ENCODE data around the gene PRMT9. TPM values are rescaled to one million over a fixed set of nuclear protein-coding genes. Genes with fewer than 3 reads are reported as not detected.

The PRMT9 gene
- total and polyA plus RNA-seq, 9 donors: 6.8 to 29.2 (median 16.7) TPM

DNA sequence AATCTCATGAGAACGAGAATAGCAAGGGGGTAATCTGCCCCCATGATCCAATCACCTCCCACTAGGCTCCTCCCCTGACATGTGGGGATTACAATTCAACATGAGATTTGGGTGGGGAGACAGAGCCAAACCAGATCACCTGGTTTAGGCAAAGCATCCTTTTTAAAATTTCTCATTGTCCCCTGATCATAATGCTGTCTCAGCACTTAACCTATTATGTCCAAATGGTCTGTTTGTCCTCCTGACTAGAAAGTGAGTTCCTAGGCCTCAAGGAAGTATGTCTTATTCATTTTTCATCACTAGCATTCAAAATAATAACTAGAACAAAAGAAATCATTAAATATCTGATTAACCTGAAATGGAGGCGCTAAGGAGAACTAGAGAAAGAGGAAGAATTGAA lies 7.9 kb upstream of the PRMT9 start:
- no peaks in the 10 kb centered on the region for H3K4me1 ChIP-seq (ENCODE audit: insufficient read depth)
- no peaks in the 10 kb centered on the region for H3K36me3 ChIP-seq
- no peaks in the 10 kb centered on the region for H3K27me3 ChIP-seq
- DNase-seq: no peak
- TF ChIP-seq, protein P1, sequence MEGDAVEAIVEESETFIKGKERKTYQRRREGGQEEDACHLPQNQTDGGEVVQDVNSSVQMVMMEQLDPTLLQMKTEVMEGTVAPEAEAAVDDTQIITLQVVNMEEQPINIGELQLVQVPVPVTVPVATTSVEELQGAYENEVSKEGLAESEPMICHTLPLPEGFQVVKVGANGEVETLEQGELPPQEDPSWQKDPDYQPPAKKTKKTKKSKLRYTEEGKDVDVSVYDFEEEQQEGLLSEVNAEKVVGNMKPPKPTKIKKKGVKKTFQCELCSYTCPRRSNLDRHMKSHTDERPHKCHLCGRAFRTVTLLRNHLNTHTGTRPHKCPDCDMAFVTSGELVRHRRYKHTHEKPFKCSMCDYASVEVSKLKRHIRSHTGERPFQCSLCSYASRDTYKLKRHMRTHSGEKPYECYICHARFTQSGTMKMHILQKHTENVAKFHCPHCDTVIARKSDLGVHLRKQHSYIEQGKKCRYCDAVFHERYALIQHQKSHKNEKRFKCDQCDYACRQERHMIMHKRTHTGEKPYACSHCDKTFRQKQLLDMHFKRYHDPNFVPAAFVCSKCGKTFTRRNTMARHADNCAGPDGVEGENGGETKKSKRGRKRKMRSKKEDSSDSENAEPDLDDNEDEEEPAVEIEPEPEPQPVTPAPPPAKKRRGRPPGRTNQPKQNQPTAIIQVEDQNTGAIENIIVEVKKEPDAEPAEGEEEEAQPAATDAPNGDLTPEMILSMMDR (IDR thresholded peaks at IDR 0.05): no peak
- TF ChIP-seq EP300 (IDR thresholded peaks at IDR 0.05): no peak
- TF ChIP-seq POLR2A (IDR thresholded peaks at IDR 0.05): no peak
- H3K9me3 ChIP-seq: no peaks in the 10 kb centered on the region
- no peak overlapping the region for H3K27ac ChIP-seq
- intact Hi-C loops (cut with DNase I): no loop called here
- WGBS, 3 donors: 73 to 85% (median 77%) methylated on average over 2 of the region's 2 CpGs
- H3K4me3 ChIP-seq: no peak overlapping the region

DNA sequence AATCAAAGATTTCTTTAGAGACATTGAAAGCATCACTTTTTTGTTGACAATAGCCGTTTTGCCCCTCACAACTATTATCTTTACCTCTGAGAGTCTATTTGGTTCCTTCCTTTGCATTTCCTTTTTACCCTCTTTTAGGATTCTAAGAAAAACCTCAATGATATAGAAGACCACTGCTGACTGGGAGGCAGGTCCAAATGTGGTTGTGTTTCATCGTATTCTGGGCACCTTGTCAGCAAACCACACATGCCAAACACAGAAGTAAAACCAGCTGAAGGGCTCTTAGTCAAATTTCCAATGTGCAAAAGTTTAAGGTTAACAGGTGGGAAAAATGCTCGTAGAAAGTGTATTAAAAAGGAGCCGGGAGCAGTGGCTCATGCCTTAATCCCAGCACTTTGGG lies 5.1 kb upstream of the PRMT9 start:
- H3K36me3 ChIP-seq: no peaks in the 10 kb centered on the region
- intact Hi-C loops (cut with DNase I): no loop called here
- TF ChIP-seq EP300 (IDR thresholded peaks at IDR 0.05): no peak
- TF ChIP-seq POLR2A (IDR thresholded peaks at IDR 0.05): no peak
- TF ChIP-seq, protein P1 (IDR thresholded peaks at IDR 0.05): no peak
- no peak overlapping the region for H3K27ac ChIP-seq
- no peaks in the 10 kb centered on the region for H3K4me1 ChIP-seq (ENCODE audit: insufficient read depth)
- WGBS, 3 donors: 62 to 72% (median 66%) methylated on average over 4 of the region's 4 CpGs
- no peak overlapping the region for H3K4me3 ChIP-seq
- no peaks in the 10 kb centered on the region for H3K27me3 ChIP-seq
- DNase-seq: no peak
- no peaks in the 10 kb centered on the region for H3K9me3 ChIP-seq

DNA sequence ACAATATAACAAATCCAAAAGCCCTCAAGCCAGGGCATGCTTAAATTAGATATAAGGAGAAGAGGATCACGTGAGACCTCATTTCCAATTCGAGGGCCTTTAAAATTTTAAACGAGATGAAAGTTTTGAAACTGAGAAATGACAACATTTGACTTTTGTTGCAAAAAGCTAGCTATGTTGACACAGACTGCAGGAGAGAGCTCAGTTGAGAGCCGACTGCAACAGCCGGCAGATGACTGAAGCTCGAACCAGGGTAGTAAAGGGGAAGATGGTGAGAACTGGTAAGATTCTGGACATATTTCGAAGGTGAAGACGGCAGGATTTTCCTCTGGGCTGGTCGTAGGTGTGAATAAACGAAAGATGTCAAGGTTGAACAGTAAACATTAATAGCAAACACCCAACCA lies 773 bp downstream of the PRMT9 start:
- 0 to 1% (median 1%) methylated on average over 10 of the region's 10 CpGs for WGBS, 3 donors
- peak overlapping the region; percentile 96 for H3K4me3 ChIP-seq

DNA sequence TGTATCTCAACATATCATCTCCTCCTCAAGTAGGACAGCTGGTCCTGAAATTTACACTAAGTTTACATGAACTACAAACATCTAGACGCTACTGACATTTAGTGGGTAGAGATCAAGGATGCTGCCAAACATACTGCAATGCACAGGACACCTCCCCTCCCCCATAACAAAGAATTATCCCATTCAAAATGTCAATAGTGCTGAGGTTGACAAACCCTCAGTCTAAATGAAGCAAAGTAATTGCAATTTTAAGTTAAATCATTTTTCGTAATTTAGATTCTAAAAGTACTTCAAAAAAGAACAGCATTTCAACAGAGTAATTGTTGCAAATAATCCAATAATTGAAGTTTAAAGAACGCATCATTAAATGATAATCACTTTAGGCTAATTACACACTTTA lies 1.2 kb downstream of the PRMT9 start:
- Histone ChIP-seq H3K36me3 (no peaks in the 10 kb centered on the region), H3K4me3 (peak overlapping the region; percentile 96), H3K27ac (peak overlapping the region; percentile 43 to 83), H3K9me3 (no peaks in the 10 kb centered on the region), H3K27me3 (no peaks in the 10 kb centered on the region), H3K4me1 (ENCODE audit: insufficient read depth) (no peaks in the 10 kb centered on the region)
- intact Hi-C loops (cut with DNase I): no loop called here
- no peak for DNase-seq
- WGBS, 3 donors: 33 to 34% (median 34%) methylated on average over 3 of the region's 3 CpGs
- TF ChIP-seq, protein P1 (IDR thresholded peaks at IDR 0.05): no peak
- TF ChIP-seq POLR2A (IDR thresholded peaks at IDR 0.05) (no peak), EP300 (IDR thresholded peaks at IDR 0.05) (no peak)

More for the DNA sequence above, 773 bp downstream of the PRMT9 start:
- Histone ChIP-seq H3K27ac (peak overlapping the region; percentile 43 to 83), H3K9me3 (no peaks in the 10 kb centered on the region), H3K27me3 (no peaks in the 10 kb centered on the region), H3K4me1 (ENCODE audit: insufficient read depth) (no peaks in the 10 kb centered on the region), H3K36me3 (no peaks in the 10 kb centered on the region)
- intact Hi-C loops (cut with DNase I): no loop called here
- DNase-seq: peak in 2 of 5 donors; percentile 46 to 50
- TF ChIP-seq EP300 (IDR thresholded peaks at IDR 0.05) (no peak), POLR2A (IDR thresholded peaks at IDR 0.05) (no peak)
- TF ChIP-seq, protein P1 (IDR thresholded peaks at IDR 0.05): no peak

Data from ovary (tissue), 9 donors.